ENCODE data around the gene DLX2.

The DLX2 gene

GRCh38 chr2:172050479-172051125, 52.1 kb downstream of the DLX2 start:
- TF ChIP-seq CTCF (IDR thresholded peaks at IDR 0.05), result no peak
- no peak for TF ChIP-seq ZFX (IDR thresholded peaks at IDR 0.05; ENCODE audit: borderline replicate concordance)
- H3K27ac ChIP-seq, result no peak overlapping the region

DNA sequence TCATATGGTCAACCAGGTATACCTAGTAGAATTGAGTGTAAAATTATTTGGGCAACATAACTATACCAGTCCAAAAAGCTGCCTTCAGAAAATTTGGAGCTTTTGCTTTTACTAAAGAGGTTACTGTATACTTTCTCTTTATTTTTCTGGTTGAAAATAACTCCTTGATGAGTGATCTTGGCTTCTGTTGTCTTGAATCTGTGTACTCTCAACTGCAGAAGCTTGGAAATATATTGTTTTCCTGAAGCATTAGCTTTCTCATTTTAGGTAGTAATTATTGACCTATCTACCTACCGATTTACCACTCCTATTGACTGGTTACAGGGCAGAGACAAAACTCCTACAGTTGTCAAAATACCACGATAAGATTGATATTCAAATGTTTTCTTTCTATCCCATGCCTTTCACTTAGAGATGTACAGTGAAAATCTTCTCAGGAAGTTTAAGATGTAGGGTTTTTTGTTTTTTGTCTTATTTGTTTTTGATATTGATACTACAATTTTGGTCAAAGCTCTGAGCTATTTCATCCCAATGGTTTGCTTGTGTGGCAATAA, 53.1 kb downstream of the DLX2 start:
- no peak overlapping the region for H3K27ac ChIP-seq

More for the DNA sequence above, 53.1 kb downstream of the DLX2 start:
- no peak for TF ChIP-seq CTCF (IDR thresholded peaks at IDR 0.05)
- no peak for TF ChIP-seq ZFX (IDR thresholded peaks at IDR 0.05; ENCODE audit: borderline replicate concordance)
